Measurements from ENCODE around the gene TTI1.

TTI1 gene

DNA sequence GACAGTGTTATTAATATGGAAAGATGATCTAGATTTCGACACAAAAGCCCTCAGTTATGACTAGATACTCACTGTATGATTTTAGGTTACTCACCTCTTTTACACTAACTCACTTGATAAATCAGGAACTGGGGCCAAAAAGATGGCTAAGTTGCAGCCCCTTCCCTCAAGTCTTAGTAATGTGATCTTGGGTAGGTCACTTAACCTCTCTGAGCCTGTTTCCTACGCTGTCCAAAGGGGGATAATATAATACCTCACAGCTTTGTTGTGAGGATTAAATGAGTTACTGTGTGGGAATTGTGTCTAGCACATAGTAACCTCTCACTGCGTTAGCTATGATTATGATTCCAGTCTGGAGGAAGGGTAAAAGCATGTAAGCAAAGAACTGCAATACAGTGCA, 1.3 kb downstream of the TTI1 start:
- DNase-seq (ENCODE audit: low read depth) = no peak
- TF ChIP-seq, protein P1, sequence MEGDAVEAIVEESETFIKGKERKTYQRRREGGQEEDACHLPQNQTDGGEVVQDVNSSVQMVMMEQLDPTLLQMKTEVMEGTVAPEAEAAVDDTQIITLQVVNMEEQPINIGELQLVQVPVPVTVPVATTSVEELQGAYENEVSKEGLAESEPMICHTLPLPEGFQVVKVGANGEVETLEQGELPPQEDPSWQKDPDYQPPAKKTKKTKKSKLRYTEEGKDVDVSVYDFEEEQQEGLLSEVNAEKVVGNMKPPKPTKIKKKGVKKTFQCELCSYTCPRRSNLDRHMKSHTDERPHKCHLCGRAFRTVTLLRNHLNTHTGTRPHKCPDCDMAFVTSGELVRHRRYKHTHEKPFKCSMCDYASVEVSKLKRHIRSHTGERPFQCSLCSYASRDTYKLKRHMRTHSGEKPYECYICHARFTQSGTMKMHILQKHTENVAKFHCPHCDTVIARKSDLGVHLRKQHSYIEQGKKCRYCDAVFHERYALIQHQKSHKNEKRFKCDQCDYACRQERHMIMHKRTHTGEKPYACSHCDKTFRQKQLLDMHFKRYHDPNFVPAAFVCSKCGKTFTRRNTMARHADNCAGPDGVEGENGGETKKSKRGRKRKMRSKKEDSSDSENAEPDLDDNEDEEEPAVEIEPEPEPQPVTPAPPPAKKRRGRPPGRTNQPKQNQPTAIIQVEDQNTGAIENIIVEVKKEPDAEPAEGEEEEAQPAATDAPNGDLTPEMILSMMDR (IDR thresholded peaks at IDR 0.05; ENCODE audit: control insufficient read depth, extremely low read depth, insufficient read depth) = no peak
- no peak overlapping the region for H3K4me3 ChIP-seq (ENCODE audit: low read depth, low read length)

DNA sequence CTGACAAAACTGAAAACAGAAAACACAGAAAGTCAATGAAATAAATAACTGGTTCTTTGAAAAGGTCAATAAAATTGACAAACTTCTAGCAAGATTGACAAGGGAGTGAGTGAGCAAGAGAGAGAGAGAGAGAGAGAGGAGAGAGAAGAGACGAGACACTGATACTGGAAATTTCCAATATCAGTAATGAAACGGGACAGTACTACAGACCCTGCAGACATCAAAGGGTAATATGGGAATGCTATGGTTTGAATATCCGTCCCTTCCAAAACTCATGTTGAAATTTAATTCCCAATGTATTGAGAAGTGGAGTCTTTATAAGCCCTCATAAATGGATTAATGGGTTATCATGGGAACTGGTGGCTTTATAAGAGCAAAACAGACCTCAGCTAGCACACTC, 3.8 kb downstream of the TTI1 start:
- TF ChIP-seq, protein P1 (IDR thresholded peaks at IDR 0.05; ENCODE audit: control insufficient read depth, extremely low read depth, insufficient read depth) = no peak
- DNase-seq (ENCODE audit: low read depth) = no peak
- H3K4me3 ChIP-seq (ENCODE audit: low read depth, low read length) = no peak overlapping the region

DNA sequence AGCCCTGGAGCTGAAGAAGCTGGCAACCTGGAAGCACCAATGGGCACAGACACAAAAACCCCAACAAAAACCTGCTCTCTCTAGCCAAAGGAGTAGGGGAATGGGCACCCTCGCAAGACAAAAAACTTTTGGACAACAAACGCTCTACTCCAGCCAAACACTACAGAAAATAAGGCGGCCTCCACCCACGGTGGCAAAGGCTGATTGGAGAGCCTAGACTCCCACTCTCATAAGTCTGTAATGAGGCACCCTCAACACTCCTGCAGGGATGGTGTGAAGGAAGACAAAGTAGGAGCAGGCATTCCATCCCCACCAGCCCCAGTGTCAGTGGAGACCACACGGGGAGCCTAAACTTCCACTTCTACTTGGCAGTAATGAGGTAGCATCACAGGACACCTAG, 8.8 kb downstream of the TTI1 start:
- DNase-seq (ENCODE audit: low read depth) = no peak
- TF ChIP-seq, protein P1 (IDR thresholded peaks at IDR 0.05; ENCODE audit: control insufficient read depth, extremely low read depth, insufficient read depth) = no peak
- H3K4me3 ChIP-seq (ENCODE audit: low read depth, low read length) = peak overlapping the region; percentile 12; the same call in 1 of the 2 replicates

DNA sequence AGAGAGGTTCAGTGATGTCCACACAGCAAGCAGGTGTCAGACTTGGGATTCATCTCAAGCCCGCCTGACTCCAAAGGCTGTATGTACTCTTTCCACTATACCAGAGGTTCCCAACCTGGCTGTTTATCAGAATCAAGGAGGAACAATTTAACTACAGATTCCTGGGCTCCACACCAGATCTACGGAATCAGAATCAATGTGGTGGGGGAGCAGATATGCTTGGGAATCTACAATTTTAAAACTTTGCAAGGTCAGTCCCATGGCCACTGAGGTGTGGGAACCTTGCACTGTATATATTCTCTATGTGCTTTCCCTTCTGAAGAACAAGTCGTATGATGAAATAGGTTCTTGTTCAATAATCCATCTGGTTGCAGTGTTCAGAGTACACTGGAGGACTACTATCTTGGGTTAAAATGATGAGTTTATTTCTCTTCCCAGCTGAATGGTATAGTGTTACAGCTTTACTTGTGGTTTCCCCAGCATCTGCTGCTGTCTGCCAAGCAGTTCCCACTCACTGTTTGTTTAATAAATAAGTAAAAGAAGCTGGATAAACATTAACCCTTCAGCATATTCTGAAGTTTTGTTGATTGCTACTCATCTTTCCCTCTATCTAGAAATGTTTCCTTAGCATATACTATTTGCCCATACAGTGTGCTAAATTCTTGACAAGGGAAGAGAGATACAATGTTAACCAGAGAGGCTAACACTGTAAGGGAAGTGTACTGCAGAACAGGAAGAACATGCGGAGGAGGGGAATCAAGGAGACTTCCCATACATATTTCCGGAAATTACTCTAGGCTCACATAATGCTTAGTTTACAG, 9.9 kb downstream of the TTI1 start:
- 0 out of 2 replicates have a peak overlapping the region, but pooled peaks have one; percentile 12 for H3K4me3 ChIP-seq (ENCODE audit: low read depth, low read length)
- DNase-seq (ENCODE audit: low read depth) = peak; percentile 38
- TF ChIP-seq, protein P1 (IDR thresholded peaks at IDR 0.05; ENCODE audit: control insufficient read depth, extremely low read depth, insufficient read depth) = no peak

DNA sequence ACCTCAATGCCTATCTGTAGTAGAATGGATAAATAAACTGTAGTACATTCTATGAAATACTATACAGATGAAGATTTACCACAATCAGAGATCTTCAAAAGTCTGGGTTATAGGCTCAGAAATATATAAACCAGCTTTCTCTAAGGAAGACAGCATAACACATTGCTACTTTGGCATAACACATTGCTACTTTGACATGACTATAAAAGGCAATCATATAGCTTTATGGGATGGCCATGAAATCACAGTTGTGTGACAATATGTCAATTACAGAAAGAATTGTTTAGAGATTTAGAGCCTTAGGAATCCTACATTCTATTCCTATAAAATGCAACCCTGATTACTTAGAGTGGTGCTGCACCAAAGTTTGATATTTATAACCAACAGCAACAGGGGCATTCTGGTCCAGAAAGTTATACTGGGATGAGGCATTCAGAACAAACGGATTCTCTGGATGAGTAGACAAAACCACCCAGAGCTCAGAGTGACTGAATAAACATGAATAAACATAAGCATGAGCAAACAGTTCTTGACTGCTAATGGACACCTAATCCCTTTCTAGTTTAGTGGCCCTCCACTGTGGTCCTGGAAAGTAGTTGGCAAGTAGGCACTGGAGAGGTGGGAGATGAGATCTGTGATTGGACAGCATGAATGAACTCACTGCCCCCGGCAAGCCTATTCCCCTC, 12.0 kb downstream of the TTI1 start:
- DNase-seq (ENCODE audit: low read depth) = no peak
- TF ChIP-seq, protein P1 (IDR thresholded peaks at IDR 0.05; ENCODE audit: control insufficient read depth, extremely low read depth, insufficient read depth) = no peak
- no peak overlapping the region for H3K4me3 ChIP-seq (ENCODE audit: low read depth, low read length)

DNA sequence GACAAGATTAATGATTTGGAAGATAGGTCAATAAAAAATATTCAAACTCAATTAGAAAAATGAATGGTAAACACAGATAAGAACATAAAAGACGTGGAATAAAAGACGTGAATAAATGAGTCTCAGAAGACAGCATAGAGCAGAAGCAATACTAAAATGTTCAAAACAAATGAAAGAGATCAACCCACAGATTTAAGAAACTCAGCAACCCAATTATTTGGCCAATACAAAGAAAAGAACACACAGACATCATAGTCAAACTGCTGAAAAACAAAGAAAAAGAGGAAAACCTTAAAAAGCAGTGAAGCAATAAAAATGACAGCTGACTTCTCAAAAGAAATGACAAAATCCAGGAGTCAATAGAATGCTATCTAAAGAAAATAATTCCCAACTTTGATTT, 14.9 kb downstream of the TTI1 start:
- H3K4me3 ChIP-seq (ENCODE audit: low read depth, low read length) = no peak overlapping the region
- no peak for DNase-seq (ENCODE audit: low read depth)
- TF ChIP-seq, protein P1 (IDR thresholded peaks at IDR 0.05; ENCODE audit: control insufficient read depth, extremely low read depth, insufficient read depth) = no peak
